ENCODE results near the gene DPYD. TPM values are rescaled to one million over a fixed set of nuclear protein-coding genes. Genes with fewer than 3 reads are reported as not detected.

The DPYD gene
- polyA plus RNA-seq, 4 donors: 11.9 to 31.8 (median 26.0) TPM

DNA sequence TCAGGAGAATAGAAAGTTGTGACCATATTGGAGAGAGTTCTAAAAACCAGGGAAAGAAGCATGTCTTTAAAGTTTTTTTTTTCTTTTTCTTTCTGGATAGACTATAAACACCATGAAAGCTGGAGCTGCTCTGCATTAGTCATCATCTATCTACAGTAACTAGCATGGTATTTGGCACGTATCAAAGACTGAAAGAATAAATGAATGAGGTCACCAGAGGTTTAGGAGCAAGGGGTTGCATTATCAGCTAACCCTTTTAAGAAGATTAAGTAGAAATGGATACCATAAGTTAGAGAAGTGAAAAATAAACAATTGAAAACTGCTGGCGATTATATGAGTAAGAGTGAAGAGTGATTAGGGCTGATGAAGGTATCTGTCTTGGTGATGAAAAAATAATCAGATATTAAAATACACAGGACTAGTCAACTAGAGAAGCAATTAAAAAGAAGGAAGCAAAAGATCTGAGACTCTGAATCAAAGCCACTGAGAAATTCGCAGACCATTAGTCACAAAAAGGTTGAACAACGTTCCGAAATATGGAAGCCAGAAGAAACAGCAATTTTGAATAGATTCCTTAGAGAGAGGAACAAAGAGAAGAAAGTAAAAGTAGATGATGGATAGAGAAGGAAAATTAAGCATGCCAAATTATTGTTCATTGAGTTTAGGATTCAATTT is 536.4 kb downstream of the DPYD start:
- no peaks in the 10 kb centered on the region for H3K9me3 ChIP-seq (ENCODE audit: control insufficient read depth in 2 of 2, insufficient read depth in 1 of 2, low read depth in 1 of 2, low read length in 1 of 2)
- H3K27ac ChIP-seq (ENCODE audit: low read depth in 1 of 3, low read length in 2 of 3): no peak overlapping the region
- FAIRE-seq (no peak), DNase-seq (no peak)
- H3K4me1 ChIP-seq (ENCODE audit: control insufficient read depth in 3 of 3, insufficient read depth in 2 of 3, low read depth in 1 of 3, low read length in 2 of 3): no peaks in the 10 kb centered on the region
- H3K36me3 ChIP-seq (ENCODE audit: control insufficient read depth in 3 of 3, insufficient read depth in 2 of 3, low read depth in 1 of 3, low read length in 3 of 3): no peaks in the 10 kb centered on the region
- WGBS, 3 donors: 77 to 89% (median 87%) methylated on average over 5 of the region's 5 CpGs
- no peaks in the 10 kb centered on the region for H3K27me3 ChIP-seq (ENCODE audit: control insufficient read depth in 3 of 3, insufficient read depth in 3 of 3, low read length in 3 of 3)
- no peak overlapping the region for H3K4me3 ChIP-seq (ENCODE audit: low read depth in 1 of 3, low read length in 3 of 3)

DNA sequence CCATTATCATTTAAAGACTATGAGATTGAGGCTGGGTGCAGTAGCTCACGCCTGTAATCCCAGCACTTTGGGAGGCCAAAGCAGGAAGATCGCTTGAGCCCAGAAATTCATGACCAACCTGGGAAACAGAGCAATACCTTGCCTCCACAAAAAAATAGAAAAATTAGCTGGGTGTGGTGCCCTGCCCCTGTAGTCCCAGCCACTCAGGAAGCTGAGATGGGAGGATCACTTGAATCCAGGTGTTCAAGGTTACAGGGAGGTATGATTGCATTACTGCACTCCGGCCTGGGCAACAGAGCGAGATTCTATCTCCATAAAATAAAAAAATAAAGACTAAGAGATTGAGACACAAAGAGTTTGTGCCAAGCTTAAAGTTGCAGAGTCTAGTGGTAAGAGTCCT is 537.0 kb downstream of the DPYD start:
- Histone ChIP-seq H3K4me3 (ENCODE audit: low read depth in 1 of 3, low read length in 3 of 3) (no peak overlapping the region), H3K27ac (ENCODE audit: low read depth in 1 of 3, low read length in 2 of 3) (no peak overlapping the region), H3K27me3 (ENCODE audit: control insufficient read depth in 3 of 3, insufficient read depth in 3 of 3, low read length in 3 of 3) (no peaks in the 10 kb centered on the region), H3K4me1 (ENCODE audit: control insufficient read depth in 3 of 3, insufficient read depth in 2 of 3, low read depth in 1 of 3, low read length in 2 of 3) (no peaks in the 10 kb centered on the region), H3K9me3 (ENCODE audit: control insufficient read depth in 2 of 2, insufficient read depth in 1 of 2, low read depth in 1 of 2, low read length in 1 of 2) (no peaks in the 10 kb centered on the region), H3K36me3 (ENCODE audit: control insufficient read depth in 3 of 3, insufficient read depth in 2 of 3, low read depth in 1 of 3, low read length in 3 of 3) (no peaks in the 10 kb centered on the region)
- no peak for FAIRE-seq
- 89 to 92% (median 91%) methylated on average over 4 of the region's 4 CpGs for WGBS, 3 donors
- DNase-seq: no peak

DNA sequence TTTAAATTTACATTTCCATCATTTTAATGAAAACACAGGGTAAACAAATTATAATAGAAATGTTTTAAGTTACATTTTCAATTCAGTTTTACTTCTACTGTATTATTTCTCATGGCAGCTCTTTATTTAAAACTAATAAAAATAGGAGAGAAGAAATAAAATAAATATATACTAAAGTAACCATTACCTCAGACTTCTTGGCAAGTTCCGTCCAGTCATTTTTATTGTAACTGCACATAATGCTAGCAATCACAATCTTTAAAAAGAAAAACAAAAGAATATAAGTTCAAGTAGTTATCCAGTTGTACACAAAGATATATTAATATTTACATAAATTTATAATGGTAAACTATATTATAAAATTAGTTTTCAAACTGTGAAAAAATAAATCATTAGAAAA is 538.6 kb downstream of the DPYD start:
- peaks cover 0 to 2% (median 0%) of the 10 kb centered on the region in 3 donors for H3K36me3 ChIP-seq (ENCODE audit: control insufficient read depth in 3 of 3, insufficient read depth in 2 of 3, low read depth in 1 of 3, low read length in 3 of 3)
- H3K9me3 ChIP-seq (ENCODE audit: control insufficient read depth in 2 of 2, insufficient read depth in 1 of 2, low read depth in 1 of 2, low read length in 1 of 2): no peaks in the 10 kb centered on the region
- no peak overlapping the region for H3K4me3 ChIP-seq (ENCODE audit: low read depth in 1 of 3, low read length in 3 of 3)
- H3K4me1 ChIP-seq (ENCODE audit: control insufficient read depth in 3 of 3, insufficient read depth in 2 of 3, low read depth in 1 of 3, low read length in 2 of 3): no peaks in the 10 kb centered on the region
- H3K27ac ChIP-seq (ENCODE audit: low read depth in 1 of 3, low read length in 2 of 3): no peak overlapping the region
- no peaks in the 10 kb centered on the region for H3K27me3 ChIP-seq (ENCODE audit: control insufficient read depth in 3 of 3, insufficient read depth in 3 of 3, low read length in 3 of 3)
- FAIRE-seq (no peak), DNase-seq (no peak)
- 87 to 97% (median 97%) methylated on average over 1 of the region's 1 CpG for WGBS, 3 donors

DNA sequence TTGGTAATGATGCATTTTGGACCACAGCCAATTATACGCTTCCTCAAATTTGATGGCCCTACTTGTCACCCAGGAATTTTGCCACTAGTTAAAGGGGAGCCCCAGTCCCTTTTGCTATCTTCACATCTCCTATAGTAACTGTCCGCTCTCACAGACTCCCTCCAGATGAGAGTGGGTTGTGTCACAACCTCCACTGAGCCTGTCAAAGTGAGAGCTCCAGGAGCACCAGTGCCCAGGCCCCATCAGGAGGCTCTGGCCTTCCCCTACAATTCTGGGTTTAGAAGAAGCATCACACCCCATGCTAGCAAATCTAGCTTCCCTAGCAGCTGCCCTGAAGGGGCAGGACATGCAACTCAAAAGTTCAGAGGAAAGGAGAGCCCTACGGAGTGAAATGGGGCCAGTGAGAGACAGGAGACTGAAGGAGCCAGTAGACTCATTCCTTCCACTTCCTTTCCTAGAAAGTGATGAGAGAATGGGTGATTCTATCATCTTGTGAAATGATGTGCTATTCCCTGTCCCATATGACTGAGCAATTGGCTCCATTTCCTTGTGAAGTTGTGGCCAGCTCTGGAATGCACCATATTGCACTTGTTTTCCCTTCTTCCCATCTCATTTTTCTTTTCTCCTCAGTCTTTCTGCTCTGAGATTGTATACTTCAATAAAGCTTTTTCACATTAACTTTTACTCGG is 541.3 kb downstream of the DPYD start:
- no peak for FAIRE-seq
- no peaks in the 10 kb centered on the region for H3K4me1 ChIP-seq (ENCODE audit: control insufficient read depth in 3 of 3, insufficient read depth in 2 of 3, low read depth in 1 of 3, low read length in 2 of 3)
- 80 to 93% (median 92%) methylated on average over 4 of the region's 4 CpGs for WGBS, 3 donors
- no peaks in the 10 kb centered on the region for H3K27me3 ChIP-seq (ENCODE audit: control insufficient read depth in 3 of 3, insufficient read depth in 3 of 3, low read length in 3 of 3)
- H3K27ac ChIP-seq (ENCODE audit: low read depth in 1 of 3, low read length in 2 of 3): no peak overlapping the region
- H3K4me3 ChIP-seq (ENCODE audit: low read depth in 1 of 3, low read length in 3 of 3): no peak overlapping the region
- no peak for DNase-seq
- H3K36me3 ChIP-seq (ENCODE audit: control insufficient read depth in 3 of 3, insufficient read depth in 2 of 3, low read depth in 1 of 3, low read length in 3 of 3): peaks cover 0 to 2% (median 0%) of the 10 kb centered on the region in 3 donors
- no peaks in the 10 kb centered on the region for H3K9me3 ChIP-seq (ENCODE audit: control insufficient read depth in 2 of 2, insufficient read depth in 1 of 2, low read depth in 1 of 2, low read length in 1 of 2)

DNA sequence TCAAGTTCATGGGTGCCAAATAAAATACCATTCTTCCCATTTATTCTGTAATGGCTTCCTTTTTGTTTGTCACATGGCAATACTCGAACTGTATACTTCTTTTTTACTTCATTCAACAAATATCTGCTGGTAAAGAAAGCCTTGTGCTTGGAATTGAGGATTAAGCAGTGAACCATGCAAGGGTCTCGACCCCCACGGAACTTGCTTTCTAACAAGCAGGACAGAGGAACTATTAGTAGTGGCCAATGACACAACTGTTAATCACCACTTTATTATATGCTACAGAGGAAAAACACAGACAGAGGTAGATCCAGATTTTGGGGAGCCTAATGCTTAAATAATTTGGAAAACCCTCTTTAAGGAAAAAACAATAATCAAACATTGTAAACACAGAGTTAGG is 542.2 kb downstream of the DPYD start:
- H3K4me3 ChIP-seq (ENCODE audit: low read depth in 1 of 3, low read length in 3 of 3): no peak overlapping the region
- no peaks in the 10 kb centered on the region for H3K9me3 ChIP-seq (ENCODE audit: control insufficient read depth in 2 of 2, insufficient read depth in 1 of 2, low read depth in 1 of 2, low read length in 1 of 2)
- no peaks in the 10 kb centered on the region for H3K27me3 ChIP-seq (ENCODE audit: control insufficient read depth in 3 of 3, insufficient read depth in 3 of 3, low read length in 3 of 3)
- FAIRE-seq (no peak), DNase-seq (no peak)
- 91 to 96% (median 93%) methylated on average over 3 of the region's 3 CpGs for WGBS, 3 donors
- H3K4me1 ChIP-seq (ENCODE audit: control insufficient read depth in 3 of 3, insufficient read depth in 2 of 3, low read depth in 1 of 3, low read length in 2 of 3): no peaks in the 10 kb centered on the region
- H3K36me3 ChIP-seq (ENCODE audit: control insufficient read depth in 3 of 3, insufficient read depth in 2 of 3, low read depth in 1 of 3, low read length in 3 of 3): peaks cover 0 to 2% (median 0%) of the 10 kb centered on the region in 3 donors
- no peak overlapping the region for H3K27ac ChIP-seq (ENCODE audit: low read depth in 1 of 3, low read length in 2 of 3)

DNA sequence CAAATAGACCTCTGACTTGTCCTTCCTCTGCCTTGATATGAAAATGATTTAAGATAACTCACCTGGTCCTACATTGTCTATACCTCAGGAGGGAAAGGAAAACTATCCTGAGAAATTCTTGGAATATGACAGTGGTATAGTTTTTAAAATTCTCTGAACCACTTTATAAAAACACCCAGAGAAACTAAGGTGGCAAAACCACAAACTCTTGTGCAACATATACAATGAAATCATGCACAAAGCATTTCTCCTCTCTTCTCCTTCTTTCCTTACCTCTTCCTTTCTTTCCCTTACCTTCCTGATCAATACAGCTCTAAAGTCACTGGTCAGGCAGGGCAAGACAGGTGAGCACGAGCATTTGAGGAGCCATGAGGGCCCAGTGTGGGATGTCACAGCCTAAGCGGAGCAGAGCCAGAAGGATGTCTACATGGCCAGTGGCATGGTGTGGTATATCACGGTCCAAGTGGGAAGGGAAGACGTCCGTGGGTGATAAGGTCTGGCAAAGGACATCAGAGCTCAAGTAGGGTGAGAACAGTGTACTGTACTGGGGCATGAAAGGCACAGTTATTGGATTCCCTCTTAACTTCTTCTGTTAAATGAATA is 543.3 kb downstream of the DPYD start:
- H3K36me3 ChIP-seq (ENCODE audit: control insufficient read depth in 3 of 3, insufficient read depth in 2 of 3, low read depth in 1 of 3, low read length in 3 of 3): peaks cover 0 to 2% (median 0%) of the 10 kb centered on the region in 3 donors
- DNase-seq (no peak), FAIRE-seq (no peak)
- WGBS, 3 donors: 90 to 93% (median 91%) methylated on average over 5 of the region's 5 CpGs
- H3K27ac ChIP-seq (ENCODE audit: low read depth in 1 of 3, low read length in 2 of 3): no peak overlapping the region
- no peaks in the 10 kb centered on the region for H3K9me3 ChIP-seq (ENCODE audit: control insufficient read depth in 2 of 2, insufficient read depth in 1 of 2, low read depth in 1 of 2, low read length in 1 of 2)
- H3K27me3 ChIP-seq (ENCODE audit: control insufficient read depth in 3 of 3, insufficient read depth in 3 of 3, low read length in 3 of 3): no peaks in the 10 kb centered on the region
- no peak overlapping the region for H3K4me3 ChIP-seq (ENCODE audit: low read depth in 1 of 3, low read length in 3 of 3)
- H3K4me1 ChIP-seq (ENCODE audit: control insufficient read depth in 3 of 3, insufficient read depth in 2 of 3, low read depth in 1 of 3, low read length in 2 of 3): no peaks in the 10 kb centered on the region

DNA sequence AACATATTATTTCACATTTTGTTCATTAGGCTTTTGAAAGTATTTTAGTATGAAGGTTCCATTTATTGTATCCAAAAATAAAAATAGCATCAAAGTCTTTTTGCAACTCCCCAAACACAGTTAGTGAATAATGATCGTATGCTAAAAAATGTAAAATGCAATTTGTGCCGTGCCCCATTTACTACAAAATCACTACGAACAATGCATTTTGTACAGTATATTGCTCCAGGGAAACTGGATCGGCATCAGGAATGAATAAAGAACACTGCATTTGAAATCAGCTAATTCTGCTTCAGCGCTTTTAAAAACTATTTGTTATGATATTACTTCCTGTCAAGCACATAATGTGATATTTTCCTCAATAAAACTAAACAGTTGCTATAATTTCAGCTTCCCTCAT is 547.8 kb downstream of the DPYD start:
- peaks cover 0 to 2% (median 1%) of the 10 kb centered on the region in 3 donors for H3K36me3 ChIP-seq (ENCODE audit: control insufficient read depth in 3 of 3, insufficient read depth in 2 of 3, low read depth in 1 of 3, low read length in 3 of 3)
- no peak overlapping the region for H3K27ac ChIP-seq (ENCODE audit: low read depth in 1 of 3, low read length in 2 of 3)
- WGBS, 3 donors: 85 to 94% (median 93%) methylated on average over 5 of the region's 5 CpGs
- H3K9me3 ChIP-seq (ENCODE audit: control insufficient read depth in 2 of 2, insufficient read depth in 1 of 2, low read depth in 1 of 2, low read length in 1 of 2): no peaks in the 10 kb centered on the region
- no peaks in the 10 kb centered on the region for H3K4me1 ChIP-seq (ENCODE audit: control insufficient read depth in 3 of 3, insufficient read depth in 2 of 3, low read depth in 1 of 3, low read length in 2 of 3)
- H3K27me3 ChIP-seq (ENCODE audit: control insufficient read depth in 3 of 3, insufficient read depth in 3 of 3, low read length in 3 of 3): no peaks in the 10 kb centered on the region
- no peak overlapping the region for H3K4me3 ChIP-seq (ENCODE audit: low read depth in 1 of 3, low read length in 3 of 3)
- FAIRE-seq (no peak), DNase-seq (no peak)

DNA sequence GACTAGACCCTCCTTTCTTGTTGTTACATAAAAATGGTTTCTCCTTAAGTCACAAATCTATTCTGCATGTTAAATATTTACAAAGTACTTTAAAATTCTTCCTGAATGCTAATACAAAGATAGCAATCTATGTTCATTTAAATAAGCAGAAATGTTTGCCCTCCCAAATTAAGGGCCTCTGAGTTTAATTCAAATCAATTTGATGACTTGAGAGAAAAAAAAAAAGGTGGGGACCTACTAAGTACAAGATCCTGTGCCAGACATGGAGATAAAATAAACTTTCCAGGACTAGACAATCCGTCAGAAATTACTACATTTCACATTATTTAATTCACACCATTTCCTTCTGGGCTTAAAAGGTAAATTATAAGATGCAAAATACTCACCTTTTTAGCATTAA is 548.3 kb downstream of the DPYD start:
- no peak overlapping the region for H3K27ac ChIP-seq (ENCODE audit: low read depth in 1 of 3, low read length in 2 of 3)
- DNase-seq (no peak), FAIRE-seq (no peak)
- H3K4me1 ChIP-seq (ENCODE audit: control insufficient read depth in 3 of 3, insufficient read depth in 2 of 3, low read depth in 1 of 3, low read length in 2 of 3): no peaks in the 10 kb centered on the region
- no peaks in the 10 kb centered on the region for H3K9me3 ChIP-seq (ENCODE audit: control insufficient read depth in 2 of 2, insufficient read depth in 1 of 2, low read depth in 1 of 2, low read length in 1 of 2)
- peaks cover 0 to 1% (median under 1%) of the 10 kb centered on the region in 3 donors for H3K36me3 ChIP-seq (ENCODE audit: control insufficient read depth in 3 of 3, insufficient read depth in 2 of 3, low read depth in 1 of 3, low read length in 3 of 3)
- H3K27me3 ChIP-seq (ENCODE audit: control insufficient read depth in 3 of 3, insufficient read depth in 3 of 3, low read length in 3 of 3): no peaks in the 10 kb centered on the region
- WGBS, 3 donors: 79 to 89% (median 82%) methylated on average over 1 of the region's 1 CpG
- H3K4me3 ChIP-seq (ENCODE audit: low read depth in 1 of 3, low read length in 3 of 3): no peak overlapping the region
